ENCODE data around the gene RPS6KB2. TPM values are rescaled to one million over a fixed set of nuclear protein-coding genes. Genes with fewer than 3 reads are reported as not detected.

The RPS6KB2 gene
- total RNA-seq, 2 donors from 2014 or later, result 55.0 to 56.1 TPM

GRCh38 chr11:67392183-67392715 lies 36.0 kb upstream of the RPS6KB2 start:
- DNase-seq (no peak), ATAC-seq (replicated peaks in 1 of 2) (peak in 1 of 2 donors; percentile 1)
- peaks cover 3 to 7% of the 10 kb centered on the region in 2 donors for H3K36me3 Mint-ChIP-seq (ENCODE audit: insufficient read depth in 2 of 2)

GRCh38 chr11:67393437-67393836 lies 34.9 kb upstream of the RPS6KB2 start:
- no peaks in the 10 kb centered on the region for H3K9me3 Mint-ChIP-seq
- H3K4me1 Mint-ChIP-seq (ENCODE audit: low read depth), result peaks cover 63% of the 10 kb centered on the region
- H3K4me3 Mint-ChIP-seq, result peak overlapping the region; percentile 70 to 95
- no peaks in the 10 kb centered on the region for H3K27me3 Mint-ChIP-seq (ENCODE audit: low read depth)
- DNase-seq, result no peak
- no peak overlapping the region for H3K27ac Mint-ChIP-seq
- H3K36me3 Mint-ChIP-seq (ENCODE audit: insufficient read depth in 2 of 2), result peaks cover 3 to 16% of the 10 kb centered on the region in 2 donors
- ATAC-seq (replicated peaks in 1 of 2), result no peak

More at GRCh38 chr11:67392183-67392715, 36.0 kb upstream of the RPS6KB2 start:
- no peaks in the 10 kb centered on the region for H3K27me3 Mint-ChIP-seq (ENCODE audit: low read depth)
- peaks cover 51% of the 10 kb centered on the region for H3K4me1 Mint-ChIP-seq (ENCODE audit: low read depth)
- no peaks in the 10 kb centered on the region for H3K9me3 Mint-ChIP-seq
- peak overlapping the region; percentile 94 to 95 for H3K4me3 Mint-ChIP-seq
- H3K27ac Mint-ChIP-seq, result peak overlapping the region; percentile 34

- peak overlapping the region; percentile 70 to 95 for H3K4me3 Mint-ChIP-seq
- ATAC-seq (replicated peaks in 1 of 2) (no peak), DNase-seq (no peak)
- H3K27me3 Mint-ChIP-seq (ENCODE audit: low read depth), result no peaks in the 10 kb centered on the region
- H3K36me3 Mint-ChIP-seq (ENCODE audit: insufficient read depth in 2 of 2), result peaks cover 3 to 16% of the 10 kb centered on the region in 2 donors
- no peaks in the 10 kb centered on the region for H3K9me3 Mint-ChIP-seq
- peaks cover 61% of the 10 kb centered on the region for H3K4me1 Mint-ChIP-seq (ENCODE audit: low read depth)
- H3K27ac Mint-ChIP-seq, result no peak overlapping the region
These were observed 34.3 kb upstream of the RPS6KB2 start for GRCh38 chr11:67393990-67394389.

- DNase-seq, result no peak
- Mint-ChIP-seq H3K9me3 (no peaks in the 10 kb centered on the region), H3K27me3 (ENCODE audit: low read depth) (no peaks in the 10 kb centered on the region), H3K4me1 (ENCODE audit: low read depth) (peaks cover 64% of the 10 kb centered on the region), H3K27ac (peak overlapping the region; percentile 22), H3K36me3 (ENCODE audit: insufficient read depth in 2 of 2) (peaks cover 6 to 16% of the 10 kb centered on the region in 2 donors), H3K4me3 (no peak overlapping the region)
- no peak for ATAC-seq (replicated peaks in 1 of 2)
These were observed 32.6 kb upstream of the RPS6KB2 start for GRCh38 chr11:67395555-67396258.

- no peaks in the 10 kb centered on the region for H3K27me3 Mint-ChIP-seq (ENCODE audit: low read depth)
- H3K4me1 Mint-ChIP-seq (ENCODE audit: low read depth), result peaks cover 60% of the 10 kb centered on the region
- no peak overlapping the region for H3K4me3 Mint-ChIP-seq
- H3K9me3 Mint-ChIP-seq, result no peaks in the 10 kb centered on the region
- DNase-seq (no peak), ATAC-seq (replicated peaks in 1 of 2) (no peak)
- peak overlapping the region; percentile 22 for H3K27ac Mint-ChIP-seq
- H3K36me3 Mint-ChIP-seq (ENCODE audit: insufficient read depth in 2 of 2), result peaks cover 6 to 16% of the 10 kb centered on the region in 2 donors
These were observed 32.1 kb upstream of the RPS6KB2 start for GRCh38 chr11:67396259-67396581.

GRCh38 chr11:67396587-67397389 lies 31.5 kb upstream of the RPS6KB2 start:
- Mint-ChIP-seq H3K27me3 (ENCODE audit: low read depth) (no peaks in the 10 kb centered on the region), H3K4me1 (ENCODE audit: low read depth) (peaks cover 57% of the 10 kb centered on the region), H3K36me3 (ENCODE audit: insufficient read depth in 2 of 2) (peaks cover 6 to 16% of the 10 kb centered on the region in 2 donors), H3K4me3 (peak overlapping the region; percentile 2 to 57), H3K27ac (peak overlapping the region; percentile 95), H3K9me3 (no peaks in the 10 kb centered on the region)
- ATAC-seq (replicated peaks in 1 of 2) (no peak), DNase-seq (no peak)

- H3K4me3 Mint-ChIP-seq, result peak overlapping the region in 1 of 2 donors; percentile 54
These were observed 30.8 kb upstream of the RPS6KB2 start for GRCh38 chr11:67397536-67397935.

GRCh38 chr11:67397986-67398660 lies 30.2 kb upstream of the RPS6KB2 start:
- no peak for ATAC-seq (replicated peaks in 1 of 2)

More at GRCh38 chr11:67397536-67397935, 30.8 kb upstream of the RPS6KB2 start:
- Mint-ChIP-seq H3K27ac (peak overlapping the region; percentile 90), H3K9me3 (no peaks in the 10 kb centered on the region), H3K4me1 (ENCODE audit: low read depth) (peaks cover 53% of the 10 kb centered on the region), H3K27me3 (ENCODE audit: low read depth) (no peaks in the 10 kb centered on the region), H3K36me3 (ENCODE audit: insufficient read depth in 2 of 2) (peaks cover 6 to 16% of the 10 kb centered on the region in 2 donors)
- DNase-seq (no peak), ATAC-seq (replicated peaks in 1 of 2) (no peak)

GRCh38 chr11:67398661-67399563 lies 29.4 kb upstream of the RPS6KB2 start:
- ATAC-seq (replicated peaks in 1 of 2) (no peak), DNase-seq (no peak)
- Mint-ChIP-seq H3K27ac (no peak overlapping the region), H3K9me3 (no peaks in the 10 kb centered on the region), H3K27me3 (ENCODE audit: low read depth) (no peaks in the 10 kb centered on the region), H3K36me3 (ENCODE audit: insufficient read depth in 2 of 2) (peaks cover 6 to 12% of the 10 kb centered on the region in 2 donors), H3K4me1 (ENCODE audit: low read depth) (peaks cover 55% of the 10 kb centered on the region), H3K4me3 (peak overlapping the region; percentile 47 to 85)

More at GRCh38 chr11:67397986-67398660, 30.2 kb upstream of the RPS6KB2 start:
- Mint-ChIP-seq H3K27ac (peak overlapping the region; percentile 90), H3K27me3 (ENCODE audit: low read depth) (no peaks in the 10 kb centered on the region), H3K9me3 (no peaks in the 10 kb centered on the region), H3K4me1 (ENCODE audit: low read depth) (peaks cover 53% of the 10 kb centered on the region), H3K4me3 (peak overlapping the region; percentile 12 to 54), H3K36me3 (ENCODE audit: insufficient read depth in 2 of 2) (peaks cover 6 to 16% of the 10 kb centered on the region in 2 donors)
- no peak for DNase-seq

- H3K36me3 Mint-ChIP-seq (ENCODE audit: insufficient read depth in 2 of 2), result peaks cover 9 to 11% of the 10 kb centered on the region in 2 donors
- ATAC-seq (replicated peaks in 1 of 2) (no peak), DNase-seq (no peak)
- no peaks in the 10 kb centered on the region for H3K27me3 Mint-ChIP-seq (ENCODE audit: low read depth)
- peaks cover 62% of the 10 kb centered on the region for H3K4me1 Mint-ChIP-seq (ENCODE audit: low read depth)
- H3K4me3 Mint-ChIP-seq, result peak overlapping the region; percentile 85 to 91
- H3K27ac Mint-ChIP-seq, result peak overlapping the region; percentile 93
- H3K9me3 Mint-ChIP-seq, result no peaks in the 10 kb centered on the region
These were observed 27.9 kb upstream of the RPS6KB2 start for GRCh38 chr11:67400251-67400941.

- Mint-ChIP-seq H3K4me3 (peak overlapping the region; percentile 85 to 91), H3K36me3 (ENCODE audit: insufficient read depth in 2 of 2) (peaks cover 9 to 13% of the 10 kb centered on the region in 2 donors), H3K27ac (peak overlapping the region; percentile 93), H3K4me1 (ENCODE audit: low read depth) (peaks cover 68% of the 10 kb centered on the region), H3K9me3 (no peaks in the 10 kb centered on the region), H3K27me3 (ENCODE audit: low read depth) (no peaks in the 10 kb centered on the region)
- DNase-seq, result no peak
- peak; percentile 0 to 1 for ATAC-seq (replicated peaks in 1 of 2)
These were observed 27.3 kb upstream of the RPS6KB2 start for GRCh38 chr11:67400942-67401494.
